GM12872 (cell line): ENCODE measurements around the gene PLGRKT.

ENCODE experiments used
- TF ChIP-seq, protein P1 (sequence below): IDR thresholded peaks from 3 replicates; pipeline ENCODE4 v1.5.1; 2011; ENCODE audit warnings: low read depth, mild to moderate bottlenecking, low read length, moderate library complexity; ENCODE audit not compliant: insufficient read depth

PLGRKT gene

DNA sequence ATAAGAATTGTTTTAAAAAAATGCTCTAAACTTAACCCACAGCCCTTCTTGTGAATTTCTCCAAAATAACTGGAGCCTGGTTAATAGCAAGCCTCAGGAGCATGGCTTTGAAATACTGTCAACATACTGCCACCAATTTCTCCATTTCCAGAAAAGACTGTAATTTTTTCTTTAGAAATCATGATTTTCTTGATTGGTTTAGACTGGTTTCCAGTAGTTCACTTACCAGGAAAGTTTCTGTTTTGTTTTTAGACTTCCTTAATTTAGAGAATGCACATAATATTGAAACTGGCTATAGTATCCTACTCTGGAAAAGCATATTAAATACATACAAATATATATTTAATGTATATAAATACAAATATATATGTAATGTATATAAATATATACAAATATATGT is 8.2 kb upstream of the PLGRKT start:
- TF ChIP-seq, protein P1, sequence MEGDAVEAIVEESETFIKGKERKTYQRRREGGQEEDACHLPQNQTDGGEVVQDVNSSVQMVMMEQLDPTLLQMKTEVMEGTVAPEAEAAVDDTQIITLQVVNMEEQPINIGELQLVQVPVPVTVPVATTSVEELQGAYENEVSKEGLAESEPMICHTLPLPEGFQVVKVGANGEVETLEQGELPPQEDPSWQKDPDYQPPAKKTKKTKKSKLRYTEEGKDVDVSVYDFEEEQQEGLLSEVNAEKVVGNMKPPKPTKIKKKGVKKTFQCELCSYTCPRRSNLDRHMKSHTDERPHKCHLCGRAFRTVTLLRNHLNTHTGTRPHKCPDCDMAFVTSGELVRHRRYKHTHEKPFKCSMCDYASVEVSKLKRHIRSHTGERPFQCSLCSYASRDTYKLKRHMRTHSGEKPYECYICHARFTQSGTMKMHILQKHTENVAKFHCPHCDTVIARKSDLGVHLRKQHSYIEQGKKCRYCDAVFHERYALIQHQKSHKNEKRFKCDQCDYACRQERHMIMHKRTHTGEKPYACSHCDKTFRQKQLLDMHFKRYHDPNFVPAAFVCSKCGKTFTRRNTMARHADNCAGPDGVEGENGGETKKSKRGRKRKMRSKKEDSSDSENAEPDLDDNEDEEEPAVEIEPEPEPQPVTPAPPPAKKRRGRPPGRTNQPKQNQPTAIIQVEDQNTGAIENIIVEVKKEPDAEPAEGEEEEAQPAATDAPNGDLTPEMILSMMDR: no peak

DNA sequence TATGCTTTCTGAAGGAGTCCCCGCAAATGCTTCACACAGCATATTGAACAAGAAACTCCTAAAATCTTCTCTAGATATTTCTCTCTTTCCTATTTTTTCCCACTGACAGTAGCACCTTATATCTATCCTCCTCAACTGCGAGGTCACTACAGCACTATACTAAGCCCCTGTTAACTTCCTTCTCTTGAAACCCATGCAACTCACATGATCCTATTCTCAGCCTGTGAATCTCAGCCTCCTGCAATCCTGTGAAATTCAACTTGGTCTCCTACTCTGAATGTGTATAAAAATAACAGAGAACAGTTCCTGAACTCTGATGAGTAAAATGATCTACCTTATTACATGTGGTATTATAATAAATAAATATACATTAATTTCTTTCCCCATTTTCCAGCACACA is 6.1 kb upstream of the PLGRKT start:
- TF ChIP-seq, protein P1: no peak

DNA sequence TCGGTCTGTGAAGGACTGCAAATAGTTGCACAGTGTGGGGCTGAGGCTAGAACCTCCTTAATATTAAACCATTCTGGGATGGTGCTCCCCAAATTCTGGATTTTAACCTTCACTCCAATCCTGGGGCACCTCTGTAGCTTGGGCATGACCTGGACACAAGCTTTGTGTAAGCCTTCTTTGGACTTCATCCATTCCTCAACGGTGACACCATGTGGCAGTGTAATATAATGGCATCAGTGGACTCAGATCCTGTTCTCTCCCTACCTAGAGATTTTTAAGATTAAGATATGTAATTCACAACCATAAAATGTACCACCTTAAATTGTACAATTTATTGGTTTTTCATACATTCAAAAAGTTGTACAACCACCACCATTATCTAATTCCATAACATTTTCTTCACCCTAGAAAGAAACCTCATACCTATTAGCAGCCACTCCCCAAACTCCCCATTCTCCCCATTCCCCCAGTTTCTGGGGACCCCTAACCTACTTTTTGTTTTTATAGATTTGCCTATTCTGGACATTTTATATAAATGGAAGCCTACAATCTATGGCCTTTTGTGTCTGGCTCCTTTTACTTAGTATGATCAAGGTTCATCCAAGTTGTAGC is 4.8 kb upstream of the PLGRKT start:
- TF ChIP-seq, protein P1: peak; percentile 53

DNA sequence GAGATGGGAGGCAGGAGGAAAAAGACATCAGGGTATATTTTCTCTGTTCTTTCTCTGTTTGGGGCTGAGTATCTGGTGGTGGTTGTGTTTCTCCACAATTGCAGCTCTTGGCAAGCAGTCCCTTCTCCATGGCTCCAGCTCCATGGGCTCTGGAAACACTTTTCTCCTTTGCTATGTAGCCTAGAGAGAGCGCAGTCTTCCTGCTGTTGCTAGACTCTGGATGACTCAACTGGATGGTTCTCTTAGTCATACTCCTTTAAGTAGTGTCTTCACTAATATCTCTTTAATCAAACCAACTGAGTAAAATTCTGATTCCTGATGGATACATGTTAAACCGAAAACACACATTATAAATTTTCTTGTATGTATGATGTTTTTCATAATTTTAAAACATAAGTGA is 3.3 kb upstream of the PLGRKT start:
- TF ChIP-seq, protein P1: no peak

DNA sequence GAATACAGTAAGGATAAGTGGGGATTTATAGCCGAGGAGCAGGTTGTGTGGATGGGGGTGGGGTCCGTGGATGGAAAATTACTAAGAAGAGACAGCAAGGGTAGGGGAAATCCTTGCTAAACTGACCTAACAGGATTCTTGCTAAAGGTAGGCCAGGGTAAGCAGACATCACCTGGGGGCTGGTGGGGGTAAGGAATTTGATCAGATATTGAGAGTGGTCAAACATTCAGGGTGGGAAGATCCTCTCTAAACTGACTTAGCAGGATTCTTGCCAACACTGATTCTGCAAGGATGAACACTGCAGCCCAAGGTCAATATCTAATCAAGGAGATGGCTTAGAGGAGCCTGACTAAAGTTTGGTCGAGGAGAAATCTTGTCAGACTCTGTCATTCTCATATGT is 2.7 kb upstream of the PLGRKT start:
- TF ChIP-seq, protein P1: no peak

DNA sequence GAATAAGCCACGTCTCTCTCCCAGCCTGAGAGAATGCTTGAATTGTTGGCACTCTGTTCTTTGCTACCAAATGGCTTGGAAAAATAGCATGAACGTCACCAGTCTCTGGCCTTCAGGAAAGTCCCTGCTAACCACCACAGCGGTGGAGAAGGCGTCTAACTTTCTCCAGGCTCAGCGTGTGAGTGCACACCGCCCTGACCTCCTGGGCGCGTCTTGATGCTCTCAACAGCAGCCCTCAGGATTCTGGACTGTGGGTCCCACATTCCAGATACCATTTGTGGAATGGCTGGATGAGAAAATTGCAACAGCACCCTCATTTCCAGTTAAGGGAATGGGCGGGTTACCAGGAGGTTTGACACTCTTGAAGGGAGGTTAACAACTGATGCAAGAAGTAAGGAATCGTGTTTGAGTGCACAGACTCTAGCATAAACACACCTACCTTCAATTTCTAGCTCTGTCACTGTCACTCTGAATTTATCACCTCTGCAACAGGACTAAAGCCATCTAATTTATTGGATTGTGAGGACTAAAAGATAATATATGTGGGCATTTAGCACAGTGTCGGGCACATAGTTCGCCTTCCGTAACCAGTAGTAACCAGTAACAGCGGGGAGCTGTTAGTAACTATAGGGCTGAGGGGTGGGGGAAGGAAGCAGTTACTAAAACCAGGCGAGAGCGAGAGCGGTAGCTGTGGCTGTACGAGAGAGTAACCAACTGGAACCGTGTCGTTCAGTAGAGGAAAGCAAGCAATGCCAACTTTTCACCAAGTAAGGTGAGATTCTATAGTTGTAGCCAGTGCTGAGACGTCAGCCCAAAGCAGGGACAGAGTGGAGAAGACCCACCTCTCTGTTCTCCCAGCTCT is 807 bp upstream of the PLGRKT start:
- TF ChIP-seq, protein P1: no peak

DNA sequence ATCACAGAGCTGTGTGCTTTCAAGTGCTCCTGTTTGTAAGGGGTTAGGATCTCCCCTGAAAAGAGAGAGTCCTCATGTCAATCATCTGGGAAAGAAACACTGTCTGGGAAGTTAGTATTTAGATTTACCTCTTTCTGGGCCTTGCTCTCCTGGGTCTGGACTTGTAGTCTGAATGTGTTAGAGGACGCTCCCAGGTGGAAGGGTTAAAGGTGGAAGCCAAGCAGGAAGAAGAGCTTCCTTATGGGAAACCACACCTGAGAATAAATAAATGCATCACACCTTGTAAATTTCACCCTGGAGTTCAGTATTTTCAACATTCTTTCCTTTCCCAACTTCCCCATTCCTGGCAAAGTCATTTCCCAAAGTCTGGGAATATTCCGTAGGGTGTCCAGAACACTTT is 1.3 kb downstream of the PLGRKT start:
- TF ChIP-seq, protein P1: no peak
